H7 (cell line): ENCODE results near the gene HPN. TPM values are rescaled to one million over a fixed set of nuclear protein-coding genes. Genes with fewer than 3 reads are reported as not detected.
A peak's percentile ranks its signal among the peaks of the same experiment; 100 is the strongest.
"Not testable (repeated sequence)": the region's sequence is repeated elsewhere in the genome, so short reads cannot be mapped to it uniquely, and the experiment has no call there.

ENCODE experiments used
- DNase-seq: peaks from one replicate; pipeline ENCODE4 v3.0.0; 2012
- H3K27me3 ChIP-seq: 2 replicates; pipeline ENCODE4 v1.6.0; 2011; ENCODE audit warnings: mild to moderate bottlenecking, low read length; ENCODE audit not compliant: control insufficient read depth, insufficient read depth
- H3K36me3 ChIP-seq: replicated peaks from 2 replicates; pipeline ENCODE4 v1.5.1; 2011; ENCODE audit warnings: low read length; ENCODE audit not compliant: control insufficient read depth, insufficient read depth
- H3K4me3 ChIP-seq: 2 replicates; pipeline ENCODE4 v1.5.1; 2011; ENCODE audit warnings: low read depth, mild to moderate bottlenecking, control low read depth, low read length, moderate library complexity; ENCODE audit not compliant: insufficient read depth
- total RNA-seq: library from RNA; depleted of rRNA; stranded (reverse); fragments of >200 nt; shearing (Covaris generic); gene quantifications from 2 replicates; pipeline ENCODE4 v1.2.3, GENCODE V29; 2014

The HPN gene
- total RNA-seq, 1 experiment from 2014 or later: 6.1 TPM

DNA sequence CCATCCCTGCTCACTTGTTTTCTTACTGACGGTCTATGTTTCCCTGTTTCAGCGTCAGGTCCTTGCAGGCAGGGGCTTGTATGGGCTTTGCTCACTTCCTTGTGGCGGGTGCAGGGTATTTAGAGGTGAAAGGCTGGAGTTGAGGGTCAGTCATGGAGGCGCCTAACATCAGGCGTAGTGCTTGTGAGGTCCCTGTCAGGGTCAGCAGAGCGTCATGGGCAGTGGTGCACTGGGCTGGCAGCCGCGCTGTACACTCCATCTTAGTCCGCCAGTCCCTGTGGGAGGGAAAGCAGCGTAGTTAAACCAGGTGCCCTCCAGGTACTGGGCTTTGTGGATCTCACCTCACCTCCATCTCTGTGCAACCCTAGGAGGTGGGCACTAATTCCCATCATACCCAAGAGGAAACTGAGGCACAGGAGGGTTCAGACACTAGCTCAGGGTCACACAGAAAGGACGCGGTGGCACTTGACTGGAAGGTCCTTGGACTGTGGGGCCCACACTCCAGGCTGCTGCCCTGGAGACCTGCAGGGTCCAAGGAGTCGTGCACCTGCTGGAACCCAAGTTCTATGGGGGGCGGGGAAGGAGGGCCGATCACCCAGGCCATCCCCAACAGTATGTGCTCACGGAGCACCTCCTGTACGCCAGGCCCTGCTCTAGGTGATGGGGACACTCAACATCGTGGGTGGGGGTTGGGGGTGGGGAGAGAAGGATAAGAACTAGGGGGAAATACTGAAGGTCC lies 36.8 kb upstream of the HPN start:
- peak; percentile 21 for DNase-seq
- Histone ChIP-seq H3K36me3 (peaks cover 32% of the 10 kb centered on the region), H3K27me3 (no peaks in the 10 kb centered on the region), H3K4me3 (no peak overlapping the region)

DNA sequence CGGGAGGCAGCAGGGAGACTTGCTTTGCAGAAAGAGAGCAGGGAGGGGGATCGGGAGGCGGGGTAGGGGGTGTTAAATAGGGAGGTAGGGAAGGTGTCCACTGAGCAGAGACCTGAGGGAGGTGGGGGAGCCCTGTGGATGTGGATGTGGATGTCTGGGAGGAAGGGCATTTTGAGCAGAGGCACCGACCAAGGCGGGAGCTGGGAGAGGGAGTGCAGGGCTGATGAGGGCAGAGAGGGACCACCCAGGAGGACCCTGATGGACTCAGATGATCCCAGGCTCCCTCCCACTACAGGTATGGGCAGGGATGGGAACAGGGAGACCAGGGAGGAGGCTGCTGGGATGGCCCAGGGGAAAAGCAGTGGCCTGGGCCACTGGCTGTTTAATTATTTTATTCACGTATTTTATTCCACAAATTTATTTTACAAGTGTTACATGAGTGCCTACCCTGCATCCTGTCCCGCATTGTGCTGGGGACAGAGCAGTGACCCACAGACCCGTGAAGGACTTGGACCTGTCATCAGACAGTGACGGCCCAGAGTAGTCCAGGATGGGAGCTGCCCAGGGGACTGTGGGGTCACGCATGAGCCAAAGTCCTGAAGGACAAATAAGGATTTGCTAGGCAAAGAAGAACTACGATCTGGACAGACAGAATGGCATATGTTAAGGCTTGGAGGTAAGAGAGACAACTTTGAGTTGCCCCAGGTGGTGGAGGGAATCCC lies 36.1 kb upstream of the HPN start:
- no peaks in the 10 kb centered on the region for H3K27me3 ChIP-seq
- DNase-seq: peak; percentile 25
- no peak overlapping the region for H3K4me3 ChIP-seq
- peaks cover 38% of the 10 kb centered on the region for H3K36me3 ChIP-seq

- peaks cover 43% of the 10 kb centered on the region for H3K36me3 ChIP-seq
- H3K4me3 ChIP-seq, H3K27me3 ChIP-seq, DNase-seq: not testable (repeated sequence)
These were observed 35.5 kb upstream of the HPN start for GRCh38 chr19:35006007-35006341.

DNA sequence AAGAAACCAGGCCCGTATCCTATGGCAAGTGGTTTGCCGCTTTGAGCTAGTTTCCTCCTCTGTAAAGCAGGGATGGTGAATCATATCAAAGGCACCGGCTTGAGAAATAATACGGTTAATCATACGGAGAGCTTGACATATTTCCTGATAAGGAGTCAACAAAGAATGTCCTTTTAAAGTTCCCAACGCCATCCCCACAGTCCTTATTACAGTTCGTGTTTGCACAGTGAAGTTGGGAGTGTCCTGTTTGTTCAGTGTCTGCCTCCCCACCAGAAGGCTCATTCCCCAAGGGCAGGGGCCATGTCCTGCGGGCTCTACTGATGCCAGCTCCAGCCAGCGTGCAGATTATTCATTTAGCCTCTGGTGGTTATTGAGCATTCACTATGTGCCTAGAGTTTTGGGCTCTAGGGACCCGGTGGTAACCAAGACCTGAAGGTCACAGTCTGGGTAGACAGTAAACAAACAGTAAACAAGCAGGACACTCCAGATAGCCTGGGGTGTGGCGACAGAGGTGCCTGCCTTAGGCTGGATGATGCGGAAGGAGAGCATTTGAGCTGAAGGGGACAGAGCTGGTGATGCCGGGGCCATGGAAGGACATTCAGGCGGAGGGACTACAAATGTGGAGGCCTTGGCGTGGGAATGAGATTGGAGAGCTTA lies 35.1 kb upstream of the HPN start:
- no peaks in the 10 kb centered on the region for H3K27me3 ChIP-seq
- H3K36me3 ChIP-seq: peaks cover 45% of the 10 kb centered on the region
- no peak overlapping the region for H3K4me3 ChIP-seq
- DNase-seq: no peak

DNA sequence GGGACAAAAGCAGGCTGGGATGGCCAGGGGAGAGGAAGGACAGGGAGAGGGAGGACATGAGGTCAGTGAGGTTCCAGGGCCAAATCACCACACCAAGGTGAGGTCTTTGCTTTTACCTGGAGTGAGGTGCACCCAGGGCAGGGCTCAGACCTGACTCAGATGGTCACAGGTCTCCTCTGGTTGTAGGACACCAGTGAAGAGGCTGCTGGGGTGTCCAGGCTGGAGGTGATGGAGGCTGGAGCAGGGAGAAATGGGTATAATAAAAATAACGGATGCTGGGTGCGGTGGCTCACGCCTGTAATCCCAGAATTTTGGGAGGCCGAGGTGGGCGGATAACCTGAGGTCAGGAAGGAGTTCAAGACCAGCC lies 34.5 kb upstream of the HPN start:
- Histone ChIP-seq H3K4me3 (no peak overlapping the region), H3K36me3 (peaks cover 49% of the 10 kb centered on the region), H3K27me3 (no peaks in the 10 kb centered on the region)
- DNase-seq: no peak

GRCh38 chr19:35007427-35007826 lies 34.1 kb upstream of the HPN start:
- H3K36me3 ChIP-seq: peaks cover 51% of the 10 kb centered on the region
- DNase-seq, H3K27me3 ChIP-seq, H3K4me3 ChIP-seq: not testable (repeated sequence)

- no peak for DNase-seq
- Histone ChIP-seq H3K4me3 (no peak overlapping the region), H3K27me3 (no peaks in the 10 kb centered on the region), H3K36me3 (peaks cover 57% of the 10 kb centered on the region)
These were observed 32.6 kb upstream of the HPN start for GRCh38 chr19:35008891-35009341.

DNA sequence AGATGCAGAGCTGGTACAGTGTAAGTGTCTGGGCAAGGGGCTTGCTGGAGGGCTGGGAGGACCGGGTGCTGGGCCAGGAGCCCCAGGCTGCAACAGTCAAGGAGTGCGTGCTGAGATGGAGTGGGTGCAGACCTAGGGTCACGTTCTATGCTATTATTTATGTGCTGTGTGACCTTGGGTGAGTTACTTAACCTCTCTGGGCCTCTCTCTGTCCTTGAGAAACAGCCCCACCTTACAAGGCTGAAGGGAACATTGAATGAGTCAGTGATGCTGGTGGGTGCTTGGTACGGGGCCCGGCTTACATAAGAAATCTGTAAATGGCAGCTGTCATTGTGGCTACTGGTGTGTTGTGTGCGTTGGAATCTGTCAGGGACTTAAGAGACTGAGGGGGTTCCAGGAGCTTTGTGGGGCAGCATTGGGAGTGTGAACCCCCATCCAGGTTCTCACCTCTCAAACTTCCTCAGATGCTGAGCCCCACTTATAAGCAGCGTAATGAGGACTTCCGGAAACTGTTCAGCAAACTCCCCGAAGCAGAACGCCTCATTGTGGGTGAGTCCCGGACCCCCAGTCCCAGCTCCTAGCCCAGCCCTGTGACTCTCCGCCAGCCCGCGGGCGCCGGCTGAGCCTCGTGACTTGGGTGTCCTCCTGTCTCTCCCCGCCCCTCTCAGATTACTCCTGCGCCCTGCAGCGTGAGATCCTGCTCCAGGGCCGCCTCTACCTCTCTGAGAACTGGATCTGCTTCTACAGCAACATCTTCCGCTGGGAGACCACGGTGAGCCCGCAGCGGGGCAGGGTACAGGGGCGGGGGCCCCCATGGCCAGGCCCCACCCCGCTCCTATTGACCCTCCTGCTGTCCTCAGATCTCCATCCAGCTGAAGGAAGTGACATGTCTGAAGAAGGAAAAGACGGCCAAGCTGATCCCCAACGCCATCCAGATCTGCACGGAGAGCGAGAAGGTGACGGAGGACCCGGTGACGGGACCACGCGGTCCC lies 31.8 kb upstream of the HPN start:
- peak; percentile 52 for DNase-seq
- no peak overlapping the region for H3K4me3 ChIP-seq
- no peaks in the 10 kb centered on the region for H3K27me3 ChIP-seq
- peaks cover 59% of the 10 kb centered on the region for H3K36me3 ChIP-seq

GRCh38 chr19:35011091-35011689 lies 30.3 kb upstream of the HPN start:
- H3K36me3 ChIP-seq: peaks cover 64% of the 10 kb centered on the region
- no peaks in the 10 kb centered on the region for H3K27me3 ChIP-seq
- no peak overlapping the region for H3K4me3 ChIP-seq
- no peak for DNase-seq

DNA sequence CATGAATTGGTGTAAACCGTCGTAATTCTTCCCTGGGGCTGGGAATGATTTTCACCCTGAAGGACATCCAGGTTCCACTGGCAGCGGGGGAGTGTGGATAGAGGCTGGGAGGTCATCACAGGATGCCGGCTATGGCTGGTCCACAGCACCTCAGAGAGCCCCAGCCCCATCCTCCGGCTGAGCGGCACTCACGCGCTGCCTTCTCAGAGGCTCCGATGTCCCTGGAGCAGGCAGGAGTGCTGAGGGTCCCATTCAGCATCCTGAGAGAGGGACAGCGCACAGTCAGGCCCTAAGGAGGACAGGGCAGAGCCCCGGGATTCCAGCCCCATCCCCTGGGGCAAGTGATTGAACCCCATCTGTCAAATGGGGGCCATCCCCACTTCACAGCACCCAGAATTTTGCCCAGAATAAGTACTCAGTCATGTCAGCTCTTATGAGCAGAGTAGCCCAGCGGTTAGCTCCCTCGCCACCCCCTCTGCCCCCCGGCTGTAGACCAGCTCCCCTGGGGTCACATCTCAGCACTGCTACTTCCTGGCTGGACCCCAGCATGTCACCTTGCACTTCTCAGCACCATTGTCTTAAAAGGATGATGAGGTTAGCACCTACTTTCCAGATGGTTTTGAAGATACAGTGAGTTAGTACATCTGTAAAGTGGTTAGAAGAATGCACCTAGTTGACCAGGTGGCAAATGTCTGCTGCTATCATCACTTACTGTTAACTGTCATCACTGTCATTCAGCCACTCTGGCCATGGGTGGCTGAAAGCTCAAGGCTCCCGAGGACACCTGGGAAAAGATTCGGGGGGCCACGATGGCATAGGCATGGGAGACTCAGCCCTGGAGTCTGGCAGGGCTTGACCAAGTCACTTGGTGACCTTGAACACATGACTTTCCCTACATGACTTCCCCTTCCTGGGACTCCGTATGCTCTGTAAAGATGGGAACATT lies 29.5 kb upstream of the HPN start:
- Histone ChIP-seq H3K36me3 (peaks cover 65% of the 10 kb centered on the region), H3K4me3 (no peak overlapping the region), H3K27me3 (no peaks in the 10 kb centered on the region)
- DNase-seq: no peak

GRCh38 chr19:35013041-35013819 lies 28.3 kb upstream of the HPN start:
- Histone ChIP-seq H3K27me3 (no peaks in the 10 kb centered on the region), H3K4me3 (no peak overlapping the region), H3K36me3 (peaks cover 73% of the 10 kb centered on the region)
- DNase-seq: peak; percentile 99

DNA sequence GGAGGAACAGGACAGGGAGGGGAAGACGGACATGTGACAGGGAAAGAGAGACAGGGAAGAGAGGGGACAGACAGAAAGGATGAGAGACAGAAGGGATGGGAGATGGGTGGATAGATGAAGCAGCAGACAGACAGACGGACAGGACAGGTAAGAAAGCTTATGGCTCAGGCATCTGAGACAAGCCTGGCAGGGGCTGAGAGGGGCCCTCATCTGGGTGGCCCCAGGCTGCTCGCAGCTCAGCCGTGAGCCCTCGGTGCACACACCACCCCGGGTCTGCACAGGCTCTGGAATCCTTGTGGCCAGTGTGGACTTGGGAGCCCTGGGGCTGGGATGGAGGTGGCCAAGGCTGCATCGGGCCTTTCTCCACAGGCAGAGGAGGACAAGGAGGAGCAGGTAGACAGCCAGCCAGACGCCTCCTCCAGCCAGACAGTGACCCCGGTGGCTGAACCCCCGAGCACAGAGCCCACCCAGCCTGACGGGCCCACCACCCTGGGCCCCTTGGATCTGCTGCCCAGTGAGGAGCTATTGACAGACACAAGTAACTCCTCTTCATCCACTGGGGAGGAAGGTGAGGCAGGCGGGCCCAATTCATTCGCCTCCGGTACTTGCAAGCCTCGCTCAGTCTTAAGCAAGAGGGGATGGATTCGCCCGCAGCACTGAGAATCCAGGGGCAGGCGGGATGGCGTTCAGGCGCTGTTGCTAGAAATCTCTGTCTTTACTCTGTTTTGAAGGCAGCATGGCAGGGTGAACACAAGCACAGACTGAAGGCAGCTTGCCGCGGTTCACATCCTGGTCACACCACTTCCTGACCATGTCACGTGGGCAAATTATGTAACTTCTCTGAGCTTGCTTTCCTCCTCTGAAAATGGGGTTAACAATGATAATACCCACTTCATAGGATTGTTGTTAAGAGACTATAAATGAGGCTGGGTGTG lies 27.4 kb upstream of the HPN start:
- no peaks in the 10 kb centered on the region for H3K27me3 ChIP-seq
- DNase-seq: peak; percentile 54
- peaks cover 76% of the 10 kb centered on the region for H3K36me3 ChIP-seq
- no peak overlapping the region for H3K4me3 ChIP-seq
